ENCODE results near the gene VSTM2A. TPM values are rescaled to one million over a fixed set of nuclear protein-coding genes. Genes with fewer than 3 reads are reported as not detected.

Gene VSTM2A
- total and polyA plus RNA-seq, 2 of the 8 experiments (the other 6 are each of a cell fraction or from before 2014, with no cell fraction given): 0.58 to 1.4 TPM

GRCh38 chr7:54544527-54545240 lies 2.5 kb downstream of the VSTM2A start (continued):
- TF ChIP-seq, protein P1, sequence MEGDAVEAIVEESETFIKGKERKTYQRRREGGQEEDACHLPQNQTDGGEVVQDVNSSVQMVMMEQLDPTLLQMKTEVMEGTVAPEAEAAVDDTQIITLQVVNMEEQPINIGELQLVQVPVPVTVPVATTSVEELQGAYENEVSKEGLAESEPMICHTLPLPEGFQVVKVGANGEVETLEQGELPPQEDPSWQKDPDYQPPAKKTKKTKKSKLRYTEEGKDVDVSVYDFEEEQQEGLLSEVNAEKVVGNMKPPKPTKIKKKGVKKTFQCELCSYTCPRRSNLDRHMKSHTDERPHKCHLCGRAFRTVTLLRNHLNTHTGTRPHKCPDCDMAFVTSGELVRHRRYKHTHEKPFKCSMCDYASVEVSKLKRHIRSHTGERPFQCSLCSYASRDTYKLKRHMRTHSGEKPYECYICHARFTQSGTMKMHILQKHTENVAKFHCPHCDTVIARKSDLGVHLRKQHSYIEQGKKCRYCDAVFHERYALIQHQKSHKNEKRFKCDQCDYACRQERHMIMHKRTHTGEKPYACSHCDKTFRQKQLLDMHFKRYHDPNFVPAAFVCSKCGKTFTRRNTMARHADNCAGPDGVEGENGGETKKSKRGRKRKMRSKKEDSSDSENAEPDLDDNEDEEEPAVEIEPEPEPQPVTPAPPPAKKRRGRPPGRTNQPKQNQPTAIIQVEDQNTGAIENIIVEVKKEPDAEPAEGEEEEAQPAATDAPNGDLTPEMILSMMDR (IDR thresholded peaks at IDR 0.05; ENCODE audit: control extremely low read depth in 1 of 3, insufficient read depth in 1 of 3, low read depth in 1 of 3, low read length in 3 of 3): peak in 1 of 3 experiments; percentile 2; a peak in 1 of 4 replicates
- TF ChIP-seq ASH2L (IDR thresholded peaks at IDR 0.05; ENCODE audit: low read length) (peak; percentile 79), RAD21 (IDR thresholded peaks at IDR 0.05 in 1 of 2, conservative IDR thresholded peaks at IDR 0.05 in 1 of 2; ENCODE audit: low read depth in 2 of 2, low read length in 2 of 2) (peak in 1 of 2 experiments; percentile 2; a peak in 1 of 4 replicates), KDM4A (IDR thresholded peaks at IDR 0.05; ENCODE audit: low read depth, low read length, severe bottlenecking) (peak; percentile 72), RBBP5 (IDR thresholded peaks at IDR 0.05; ENCODE audit: borderline replicate concordance, low read depth, low read length) (0 out of 2 replicates have a peak, but pooled peaks have one; percentile 38), SP2 (IDR thresholded peaks at IDR 0.05; ENCODE audit: low read length) (no peak)

Measured in H1 (cell line).